WERI-Rb-1 (cell line): ENCODE results near the gene DDX41.

Experiments used
- DNase-seq: peaks from one replicate; pipeline ENCODE4 v3.0.0-alpha.2; 2020
- H3K27ac ChIP-seq: fragments of 250-450 bp; sonication (Bioruptor Pico); 2 replicates; pipeline ENCODE4 v1.5.1; 2020; ENCODE audit warnings: mild to moderate bottlenecking, moderate library complexity
- H3K27me3 ChIP-seq: fragments of 250-450 bp; sonication (Bioruptor Pico); 2 replicates; pipeline ENCODE4 v1.5.1; 2021; ENCODE audit warnings: mild to moderate bottlenecking, low read depth, moderate library complexity; ENCODE audit not compliant: insufficient read depth, severe bottlenecking
- H3K36me3 ChIP-seq: fragments of 250-450 bp; sonication (Bioruptor Pico); 2 replicates; pipeline ENCODE4 v1.5.1; 2020; ENCODE audit warnings: mild to moderate bottlenecking, moderate library complexity
- H3K4me3 ChIP-seq: 2 replicates; pipeline ENCODE4 v1.5.1; 2011; ENCODE audit warnings: low read depth, mild to moderate bottlenecking, control low read depth, low read length
- H3K9me3 ChIP-seq: fragments of 250-450 bp; sonication (Bioruptor Pico); 2 replicates; pipeline ENCODE4 v1.5.1; 2021; ENCODE audit warnings: mild to moderate bottlenecking, moderate library complexity; ENCODE audit not compliant: severe bottlenecking
- CTCF ChIP-seq: IDR thresholded peaks from 2 replicates; pipeline ENCODE4 v1.5.1; 2011; ENCODE audit warnings: low read depth, mild to moderate bottlenecking, control low read depth, inconsistent platforms, low read length

Gene DDX41

GRCh38 chr5:177502886-177503285 is 13.9 kb downstream of the DDX41 start:
- H3K9me3 ChIP-seq = no peaks in the 10 kb centered on the region
- no peak for TF ChIP-seq CTCF
- H3K27me3 ChIP-seq = no peaks in the 10 kb centered on the region
- DNase-seq = no peak
- no peak overlapping the region for H3K4me3 ChIP-seq
- no peak overlapping the region for H3K27ac ChIP-seq
- no peaks in the 10 kb centered on the region for H3K36me3 ChIP-seq

- TF ChIP-seq CTCF = no peak
- no peak for DNase-seq
- Histone ChIP-seq H3K9me3 (no peaks in the 10 kb centered on the region), H3K27ac (no peak overlapping the region), H3K36me3 (no peaks in the 10 kb centered on the region), H3K4me3 (no peak overlapping the region), H3K27me3 (no peaks in the 10 kb centered on the region)
Measured at GRCh38 chr5:177501874-177502678, 14.7 kb downstream of the DDX41 start.

- no peak overlapping the region for H3K27ac ChIP-seq
- peak; percentile 78 for TF ChIP-seq CTCF
- no peaks in the 10 kb centered on the region for H3K9me3 ChIP-seq
- no peaks in the 10 kb centered on the region for H3K27me3 ChIP-seq
- no peak overlapping the region for H3K4me3 ChIP-seq
- no peaks in the 10 kb centered on the region; the same call in 1 of the 2 replicates for H3K36me3 ChIP-seq
- DNase-seq = peak; percentile 87
Measured at GRCh38 chr5:177500685-177501522, 15.9 kb downstream of the DDX41 start.

- no peaks in the 10 kb centered on the region for H3K27me3 ChIP-seq
- no peak for TF ChIP-seq CTCF
- peaks cover 5% of the 10 kb centered on the region; the same call in 1 of the 2 replicates for H3K36me3 ChIP-seq
- H3K9me3 ChIP-seq = no peaks in the 10 kb centered on the region
- H3K4me3 ChIP-seq = no peak overlapping the region
- H3K27ac ChIP-seq = no peak overlapping the region
- no peak for DNase-seq
Measured at GRCh38 chr5:177499842-177500241, 16.9 kb downstream of the DDX41 start.

- Histone ChIP-seq H3K9me3 (no peaks in the 10 kb centered on the region), H3K36me3 (peaks cover 5% of the 10 kb centered on the region; the same call in 1 of the 2 replicates), H3K27me3 (no peaks in the 10 kb centered on the region), H3K27ac (no peak overlapping the region), H3K4me3 (no peak overlapping the region)
- TF ChIP-seq CTCF = no peak
- DNase-seq = no peak
Measured at GRCh38 chr5:177498013-177498787, 18.6 kb downstream of the DDX41 start.
